ENCODE measurements around the gene ENPP3.

DNA sequence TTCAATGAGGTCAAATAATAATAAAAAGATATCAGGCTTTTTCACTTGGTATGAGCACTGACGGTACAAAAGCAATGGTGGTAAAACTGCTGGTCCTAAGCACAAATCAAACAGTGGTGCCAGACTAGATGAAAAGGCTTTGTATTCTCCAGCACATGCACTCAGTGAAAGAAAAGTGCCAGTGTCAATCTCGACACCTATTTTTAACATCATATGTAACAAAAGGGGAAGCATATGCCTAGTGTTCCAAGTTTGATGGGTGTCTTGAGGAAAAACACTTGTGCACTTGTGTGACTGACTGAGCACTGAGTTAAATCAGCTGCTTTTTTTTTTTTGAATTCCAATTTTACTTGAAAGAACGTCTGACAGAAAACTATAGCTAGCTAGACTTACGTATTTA is 36.4 kb upstream of the ENPP3 start:
- TF ChIP-seq, protein P1, sequence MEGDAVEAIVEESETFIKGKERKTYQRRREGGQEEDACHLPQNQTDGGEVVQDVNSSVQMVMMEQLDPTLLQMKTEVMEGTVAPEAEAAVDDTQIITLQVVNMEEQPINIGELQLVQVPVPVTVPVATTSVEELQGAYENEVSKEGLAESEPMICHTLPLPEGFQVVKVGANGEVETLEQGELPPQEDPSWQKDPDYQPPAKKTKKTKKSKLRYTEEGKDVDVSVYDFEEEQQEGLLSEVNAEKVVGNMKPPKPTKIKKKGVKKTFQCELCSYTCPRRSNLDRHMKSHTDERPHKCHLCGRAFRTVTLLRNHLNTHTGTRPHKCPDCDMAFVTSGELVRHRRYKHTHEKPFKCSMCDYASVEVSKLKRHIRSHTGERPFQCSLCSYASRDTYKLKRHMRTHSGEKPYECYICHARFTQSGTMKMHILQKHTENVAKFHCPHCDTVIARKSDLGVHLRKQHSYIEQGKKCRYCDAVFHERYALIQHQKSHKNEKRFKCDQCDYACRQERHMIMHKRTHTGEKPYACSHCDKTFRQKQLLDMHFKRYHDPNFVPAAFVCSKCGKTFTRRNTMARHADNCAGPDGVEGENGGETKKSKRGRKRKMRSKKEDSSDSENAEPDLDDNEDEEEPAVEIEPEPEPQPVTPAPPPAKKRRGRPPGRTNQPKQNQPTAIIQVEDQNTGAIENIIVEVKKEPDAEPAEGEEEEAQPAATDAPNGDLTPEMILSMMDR (IDR thresholded peaks at IDR 0.05): no peak
- TF ChIP-seq NR1H2 (CRISPR knock-in tag; IDR thresholded peaks at IDR 0.05): no peak
- TF ChIP-seq, protein P2, sequence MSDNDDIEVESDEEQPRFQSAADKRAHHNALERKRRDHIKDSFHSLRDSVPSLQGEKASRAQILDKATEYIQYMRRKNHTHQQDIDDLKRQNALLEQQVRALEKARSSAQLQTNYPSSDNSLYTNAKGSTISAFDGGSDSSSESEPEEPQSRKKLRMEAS (CRISPR knock-in tag; IDR thresholded peaks at IDR 0.05): no peak
- TF ChIP-seq ZNF317 (CRISPR knock-in tag; IDR thresholded peaks at IDR 0.05; ENCODE audit: borderline replicate concordance, low read depth): no peak
- no peak for TF ChIP-seq KAT7 (CRISPR knock-in tag; IDR thresholded peaks at IDR 0.05; ENCODE audit: borderline replicate concordance)
- no peak for TF ChIP-seq CREM (CRISPR knock-in tag; IDR thresholded peaks at IDR 0.05)
- TF ChIP-seq FOXP1 (CRISPR knock-in tag; IDR thresholded peaks at IDR 0.05; ENCODE audit: borderline replicate concordance): no peak
- TF ChIP-seq NR2C2 (CRISPR knock-in tag; IDR thresholded peaks at IDR 0.05): no peak
- no peak for TF ChIP-seq TP53 (CRISPR knock-in tag; IDR thresholded peaks at IDR 0.05)
- TF ChIP-seq, protein P3, sequence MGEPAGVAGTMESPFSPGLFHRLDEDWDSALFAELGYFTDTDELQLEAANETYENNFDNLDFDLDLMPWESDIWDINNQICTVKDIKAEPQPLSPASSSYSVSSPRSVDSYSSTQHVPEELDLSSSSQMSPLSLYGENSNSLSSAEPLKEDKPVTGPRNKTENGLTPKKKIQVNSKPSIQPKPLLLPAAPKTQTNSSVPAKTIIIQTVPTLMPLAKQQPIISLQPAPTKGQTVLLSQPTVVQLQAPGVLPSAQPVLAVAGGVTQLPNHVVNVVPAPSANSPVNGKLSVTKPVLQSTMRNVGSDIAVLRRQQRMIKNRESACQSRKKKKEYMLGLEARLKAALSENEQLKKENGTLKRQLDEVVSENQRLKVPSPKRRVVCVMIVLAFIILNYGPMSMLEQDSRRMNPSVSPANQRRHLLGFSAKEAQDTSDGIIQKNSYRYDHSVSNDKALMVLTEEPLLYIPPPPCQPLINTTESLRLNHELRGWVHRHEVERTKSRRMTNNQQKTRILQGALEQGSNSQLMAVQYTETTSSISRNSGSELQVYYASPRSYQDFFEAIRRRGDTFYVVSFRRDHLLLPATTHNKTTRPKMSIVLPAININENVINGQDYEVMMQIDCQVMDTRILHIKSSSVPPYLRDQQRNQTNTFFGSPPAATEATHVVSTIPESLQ (CRISPR knock-in tag; IDR thresholded peaks at IDR 0.05): no peak
- TF ChIP-seq, protein P4, sequence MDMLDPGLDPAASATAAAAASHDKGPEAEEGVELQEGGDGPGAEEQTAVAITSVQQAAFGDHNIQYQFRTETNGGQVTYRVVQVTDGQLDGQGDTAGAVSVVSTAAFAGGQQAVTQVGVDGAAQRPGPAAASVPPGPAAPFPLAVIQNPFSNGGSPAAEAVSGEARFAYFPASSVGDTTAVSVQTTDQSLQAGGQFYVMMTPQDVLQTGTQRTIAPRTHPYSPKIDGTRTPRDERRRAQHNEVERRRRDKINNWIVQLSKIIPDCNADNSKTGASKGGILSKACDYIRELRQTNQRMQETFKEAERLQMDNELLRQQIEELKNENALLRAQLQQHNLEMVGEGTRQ (CRISPR knock-in tag; IDR thresholded peaks at IDR 0.05): no peak
- TF ChIP-seq, protein P5, sequence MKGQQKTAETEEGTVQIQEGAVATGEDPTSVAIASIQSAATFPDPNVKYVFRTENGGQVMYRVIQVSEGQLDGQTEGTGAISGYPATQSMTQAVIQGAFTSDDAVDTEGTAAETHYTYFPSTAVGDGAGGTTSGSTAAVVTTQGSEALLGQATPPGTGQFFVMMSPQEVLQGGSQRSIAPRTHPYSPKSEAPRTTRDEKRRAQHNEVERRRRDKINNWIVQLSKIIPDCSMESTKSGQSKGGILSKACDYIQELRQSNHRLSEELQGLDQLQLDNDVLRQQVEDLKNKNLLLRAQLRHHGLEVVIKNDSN (CRISPR knock-in tag; IDR thresholded peaks at IDR 0.05): no peak
- TF ChIP-seq, protein P6, sequence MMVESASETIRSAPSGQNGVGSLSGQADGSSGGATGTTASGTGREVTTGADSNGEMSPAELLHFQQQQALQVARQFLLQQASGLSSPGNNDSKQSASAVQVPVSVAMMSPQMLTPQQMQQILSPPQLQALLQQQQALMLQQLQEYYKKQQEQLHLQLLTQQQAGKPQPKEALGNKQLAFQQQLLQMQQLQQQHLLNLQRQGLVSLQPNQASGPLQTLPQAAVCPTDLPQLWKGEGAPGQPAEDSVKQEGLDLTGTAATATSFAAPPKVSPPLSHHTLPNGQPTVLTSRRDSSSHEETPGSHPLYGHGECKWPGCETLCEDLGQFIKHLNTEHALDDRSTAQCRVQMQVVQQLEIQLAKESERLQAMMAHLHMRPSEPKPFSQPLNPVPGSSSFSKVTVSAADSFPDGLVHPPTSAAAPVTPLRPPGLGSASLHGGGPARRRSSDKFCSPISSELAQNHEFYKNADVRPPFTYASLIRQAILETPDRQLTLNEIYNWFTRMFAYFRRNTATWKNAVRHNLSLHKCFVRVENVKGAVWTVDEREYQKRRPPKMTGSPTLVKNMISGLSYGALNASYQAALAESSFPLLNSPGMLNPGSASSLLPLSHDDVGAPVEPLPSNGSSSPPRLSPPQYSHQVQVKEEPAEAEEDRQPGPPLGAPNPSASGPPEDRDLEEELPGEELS (CRISPR knock-in tag; IDR thresholded peaks at IDR 0.05): no peak
- TF ChIP-seq CREB1 (CRISPR knock-in tag; IDR thresholded peaks at IDR 0.05): no peak

Data from WTC11 (cell line).